Prostate gland (tissue), 2 donors: ENCODE results near the gene ADAMTS19. TPM values are rescaled to one million over a fixed set of nuclear protein-coding genes. Genes with fewer than 3 reads are reported as not detected.
"Not testable (repeated sequence)": the region's sequence is repeated elsewhere in the genome, so short reads cannot be mapped to it uniquely, and the experiment has no call there.

ENCODE experiments used
- DNase-seq: peaks from one replicate; pipeline ENCODE4 v3.0.0-alpha.2; 2019; ENCODE audit warnings: low spot score
- H3K27ac ChIP-seq, 2 donors: fragments of 200-600 bp; sonication (generic); 2 replicates each; pipeline ENCODE4 v1.5.1; 2017 to 2019
- H3K27me3 ChIP-seq: fragments of 200-600 bp; sonication (generic); replicated peaks from 2 replicates; pipeline ENCODE4 v1.5.1; 2019; ENCODE audit not compliant: insufficient read depth
- H3K36me3 ChIP-seq, 2 donors: fragments of 200-600 bp; sonication (generic); 1 replicate in 1 of 2; 2 replicates in 1 of 2; pipeline versions ENCODE4 v1.5.1 to v1.8.1; 2017 to 2019
- H3K4me1 ChIP-seq: fragments of 200-600 bp; sonication (generic); replicated peaks from 2 replicates; pipeline ENCODE4 v1.5.1; 2019
- H3K4me3 ChIP-seq, 2 donors: fragments of 200-600 bp; sonication (generic); 2 replicates each; pipeline ENCODE4 v1.5.1; 2017 to 2019
- H3K9me3 ChIP-seq: fragments of 200-600 bp; sonication (generic); 2 replicates; pipeline ENCODE4 v1.5.1; 2017
- POLR2A ChIP-seq: fragments of 450-650 bp; IDR thresholded peaks from one replicate; pipeline ENCODE4 v1.6.1; 2016; ENCODE audit warnings: antibody characterized with exemption, mild to moderate bottlenecking
- POLR2AphosphoS5 ChIP-seq: sonication (generic); formaldehyde crosslinking; IDR thresholded peaks from one replicate; pipeline ENCODE4 v1.6.1; 2017; ENCODE audit warnings: antibody characterized with exemption
- WGBS: methylation state at CpG from one replicate; pipeline ENCODE4 v1.1.5; 2018; 5-methylcytosine and 5-hydroxymethylcytosine counted together
- intact Hi-C: fragments of 100-400 bp; cut with DNase I; formaldehyde crosslinking; loops from one replicate; pipeline ENCODE4 v1.14.2; 2022
- total RNA-seq, 2 donors: library from RNA; depleted of rRNA; stranded (reverse); fragments of >200 nt; gene quantifications; one replicate each; pipeline ENCODE4 v1.1.0, GENCODE V29; 2016
- TF ChIP-seq, protein P1 (sequence below), 4 experiments: fragments of 200-600 bp in 2 of 4; fragments of 450-650 bp in 2 of 4; sonication (generic) in 2 of 4; IDR thresholded peaks; 1 replicate in 3 of 4; 2 replicates in 1 of 4; pipeline ENCODE4 v1.5.1; 2016 to 2019; ENCODE audit warnings: antibody characterized with exemption in 4 of 4, mild to moderate bottlenecking in 2 of 4, moderate library complexity in 2 of 4

The ADAMTS19 gene
- total RNA-seq, 2 donors from 2014 or later = 1.3 to 3.0 TPM

DNA sequence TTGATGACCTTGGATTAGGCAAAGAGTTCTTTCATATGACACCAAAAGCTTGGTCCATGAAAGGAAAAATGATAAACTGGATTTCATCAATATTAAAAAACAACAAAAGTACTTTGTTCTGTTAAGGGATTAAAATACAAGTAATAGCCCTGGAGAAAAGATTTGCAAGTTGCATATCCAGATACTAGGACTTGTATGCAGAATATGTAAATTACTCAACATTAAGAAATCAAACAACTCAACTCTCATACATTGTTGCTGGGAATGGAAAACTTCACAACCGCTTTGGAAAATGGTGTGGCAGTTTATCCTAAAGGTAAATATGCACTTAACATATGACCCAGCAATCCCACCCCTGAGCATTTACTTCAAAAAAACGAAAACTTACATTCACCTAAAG, 112.0 kb downstream of the ADAMTS19 start:
- no peak for DNase-seq
- Histone ChIP-seq H3K36me3 (no peaks in the 10 kb centered on the region), H3K4me1 (no peaks in the 10 kb centered on the region), H3K4me3 (no peak overlapping the region), H3K27ac (no peak overlapping the region), H3K27me3 (no peaks in the 10 kb centered on the region), H3K9me3 (no peaks in the 10 kb centered on the region)
- TF ChIP-seq POLR2A (no peak), POLR2AphosphoS5 (no peak)
- TF ChIP-seq, protein P1, sequence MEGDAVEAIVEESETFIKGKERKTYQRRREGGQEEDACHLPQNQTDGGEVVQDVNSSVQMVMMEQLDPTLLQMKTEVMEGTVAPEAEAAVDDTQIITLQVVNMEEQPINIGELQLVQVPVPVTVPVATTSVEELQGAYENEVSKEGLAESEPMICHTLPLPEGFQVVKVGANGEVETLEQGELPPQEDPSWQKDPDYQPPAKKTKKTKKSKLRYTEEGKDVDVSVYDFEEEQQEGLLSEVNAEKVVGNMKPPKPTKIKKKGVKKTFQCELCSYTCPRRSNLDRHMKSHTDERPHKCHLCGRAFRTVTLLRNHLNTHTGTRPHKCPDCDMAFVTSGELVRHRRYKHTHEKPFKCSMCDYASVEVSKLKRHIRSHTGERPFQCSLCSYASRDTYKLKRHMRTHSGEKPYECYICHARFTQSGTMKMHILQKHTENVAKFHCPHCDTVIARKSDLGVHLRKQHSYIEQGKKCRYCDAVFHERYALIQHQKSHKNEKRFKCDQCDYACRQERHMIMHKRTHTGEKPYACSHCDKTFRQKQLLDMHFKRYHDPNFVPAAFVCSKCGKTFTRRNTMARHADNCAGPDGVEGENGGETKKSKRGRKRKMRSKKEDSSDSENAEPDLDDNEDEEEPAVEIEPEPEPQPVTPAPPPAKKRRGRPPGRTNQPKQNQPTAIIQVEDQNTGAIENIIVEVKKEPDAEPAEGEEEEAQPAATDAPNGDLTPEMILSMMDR (IDR thresholded peaks at IDR 0.05) = no peak
- 69% methylated on average over 2 of the region's 2 CpGs for WGBS
- intact Hi-C loops = no loop called here

DNA sequence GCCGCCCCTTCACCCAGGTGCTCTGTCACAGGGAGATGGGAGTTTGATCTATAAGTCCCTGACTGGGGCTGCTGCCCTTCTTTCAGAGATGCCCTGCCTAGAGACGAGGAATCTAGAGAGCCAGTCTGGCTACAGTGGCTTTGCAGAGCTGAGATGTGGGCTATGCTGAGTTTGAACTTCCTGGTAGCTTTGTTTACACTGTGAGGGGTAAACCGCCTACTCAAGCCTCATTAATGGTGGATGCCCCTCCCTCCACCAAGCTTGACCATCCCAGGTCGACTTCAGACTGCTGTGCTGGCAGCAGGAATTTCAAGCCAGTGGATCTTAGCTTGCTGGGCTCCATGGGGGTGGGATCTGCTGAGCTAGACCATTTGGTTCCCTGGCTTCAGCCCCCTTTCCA, 124.4 kb downstream of the ADAMTS19 start:
- DNase-seq, H3K27me3 ChIP-seq, H3K4me1 ChIP-seq, H3K27ac ChIP-seq, intact Hi-C loops, H3K9me3 ChIP-seq, H3K36me3 ChIP-seq, H3K4me3 ChIP-seq: not testable (repeated sequence)
- WGBS = 53% methylated on average over 3 of the region's 4 CpGs

DNA sequence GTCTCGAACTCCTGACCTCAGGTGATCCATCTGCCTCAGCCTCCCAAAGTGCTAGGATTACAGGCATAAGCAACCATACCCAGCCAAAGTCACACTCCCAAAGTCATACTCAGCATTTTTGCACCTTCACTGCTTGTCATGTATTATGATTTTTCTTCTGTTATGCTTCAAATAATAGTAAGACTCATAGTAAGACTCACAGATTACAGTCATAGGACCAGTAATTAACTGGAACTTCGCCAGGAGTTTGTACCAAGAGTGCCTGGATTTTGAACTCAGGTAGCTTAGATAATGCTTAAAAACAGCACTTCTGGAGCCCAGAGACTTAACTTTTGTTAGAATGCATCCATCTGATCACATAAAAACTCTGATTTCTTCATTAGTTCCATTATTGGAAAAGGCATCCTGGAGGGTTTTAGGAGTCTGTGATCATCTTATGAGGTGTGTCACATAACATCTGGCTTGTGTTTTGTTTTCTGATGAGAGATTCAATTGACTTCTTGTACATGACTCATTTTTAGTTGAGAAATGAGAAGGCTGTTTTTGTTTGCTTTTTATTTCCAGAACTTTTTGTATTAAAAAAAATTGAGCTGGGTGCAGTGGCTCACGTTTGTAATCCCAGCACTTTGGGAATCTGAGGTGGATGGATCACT, 131.5 kb downstream of the ADAMTS19 start:
- H3K27me3 ChIP-seq = no peaks in the 10 kb centered on the region
- DNase-seq = no peak
- no peak overlapping the region for H3K4me3 ChIP-seq
- no peak overlapping the region for H3K27ac ChIP-seq
- TF ChIP-seq, protein P1 (IDR thresholded peaks at IDR 0.05) = no peak
- TF ChIP-seq POLR2A (no peak), POLR2AphosphoS5 (no peak)
- H3K4me1 ChIP-seq = no peaks in the 10 kb centered on the region
- H3K9me3 ChIP-seq = no peaks in the 10 kb centered on the region
- intact Hi-C loops = no loop called here
- no peaks in the 10 kb centered on the region for H3K36me3 ChIP-seq
- WGBS = 77% methylated on average over 3 of the region's 3 CpGs

DNA sequence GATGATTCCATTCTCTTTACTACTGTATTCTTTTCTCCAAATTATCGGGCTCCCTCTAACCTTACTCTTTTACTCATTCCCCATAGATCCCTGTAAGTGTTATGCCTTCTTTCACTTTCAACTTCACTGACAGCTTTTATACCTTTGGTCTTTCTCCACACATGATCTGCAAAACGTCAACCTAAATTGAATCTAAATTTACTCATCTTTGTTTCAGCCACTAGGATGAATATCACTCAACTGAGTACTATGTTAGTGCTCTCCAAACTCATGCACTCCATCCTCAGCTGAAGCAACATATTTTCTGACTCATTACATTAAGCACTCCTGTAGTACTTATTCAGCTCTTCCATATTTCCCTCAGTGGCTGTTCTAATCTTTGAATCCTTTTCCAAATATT, 133.4 kb downstream of the ADAMTS19 start:
- WGBS = 86% methylated on average over 2 of the region's 2 CpGs
- DNase-seq = no peak
- H3K27ac ChIP-seq = no peak overlapping the region
- H3K9me3 ChIP-seq = no peaks in the 10 kb centered on the region
- no peaks in the 10 kb centered on the region for H3K4me1 ChIP-seq
- H3K27me3 ChIP-seq = no peaks in the 10 kb centered on the region
- H3K36me3 ChIP-seq = no peaks in the 10 kb centered on the region
- intact Hi-C loops = no loop called here
- H3K4me3 ChIP-seq = no peak overlapping the region
- TF ChIP-seq POLR2AphosphoS5 (no peak), POLR2A (no peak)
- TF ChIP-seq, protein P1 (IDR thresholded peaks at IDR 0.05) = no peak

DNA sequence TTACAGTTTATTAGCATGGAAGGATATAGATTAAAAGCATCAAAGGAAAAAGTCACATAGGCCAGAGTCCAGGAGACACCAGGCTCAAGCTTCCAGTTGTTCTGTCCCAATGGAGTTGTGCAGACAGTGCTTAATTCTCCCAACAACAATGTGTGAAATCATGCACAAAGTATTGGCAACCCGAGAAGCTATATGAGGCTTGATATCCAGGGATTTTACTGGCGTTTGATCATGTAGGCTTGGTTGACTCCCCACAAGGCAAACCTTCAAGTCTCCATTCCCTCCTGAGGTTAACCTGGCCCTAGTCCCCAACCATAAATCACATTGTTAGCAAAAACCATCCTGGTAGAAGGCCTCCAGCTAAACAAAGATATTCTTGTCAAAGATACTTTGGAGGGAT, 141.5 kb downstream of the ADAMTS19 start:
- intact Hi-C loops = no loop called here
- Histone ChIP-seq H3K4me3 (no peak overlapping the region), H3K9me3 (no peaks in the 10 kb centered on the region), H3K27me3 (no peaks in the 10 kb centered on the region), H3K36me3 (no peaks in the 10 kb centered on the region), H3K4me1 (no peaks in the 10 kb centered on the region), H3K27ac (no peak overlapping the region)
- TF ChIP-seq, protein P1 (IDR thresholded peaks at IDR 0.05) = no peak
- TF ChIP-seq POLR2A (no peak), POLR2AphosphoS5 (no peak)
- WGBS = 82% methylated on average over 2 of the region's 2 CpGs
- DNase-seq = no peak
